Breast epithelium (tissue), 3 donors: ENCODE results near the gene GPR137C.

Source experiments
- POLR2A ChIP-seq: fragments of 450-650 bp; IDR thresholded peaks from one replicate; pipeline ENCODE4 v1.6.1; 2016; ENCODE audit warnings: antibody characterized with exemption, mild to moderate bottlenecking, moderate library complexity
- TF ChIP-seq, protein P1 (sequence below), 3 donors: fragments of 450-650 bp; IDR thresholded peaks; one replicate each; pipeline ENCODE4 v1.5.1; 2016 to 2017; ENCODE audit warnings: antibody characterized with exemption in 3 of 3, mild to moderate bottlenecking in 3 of 3, moderate library complexity in 3 of 3

DNA sequence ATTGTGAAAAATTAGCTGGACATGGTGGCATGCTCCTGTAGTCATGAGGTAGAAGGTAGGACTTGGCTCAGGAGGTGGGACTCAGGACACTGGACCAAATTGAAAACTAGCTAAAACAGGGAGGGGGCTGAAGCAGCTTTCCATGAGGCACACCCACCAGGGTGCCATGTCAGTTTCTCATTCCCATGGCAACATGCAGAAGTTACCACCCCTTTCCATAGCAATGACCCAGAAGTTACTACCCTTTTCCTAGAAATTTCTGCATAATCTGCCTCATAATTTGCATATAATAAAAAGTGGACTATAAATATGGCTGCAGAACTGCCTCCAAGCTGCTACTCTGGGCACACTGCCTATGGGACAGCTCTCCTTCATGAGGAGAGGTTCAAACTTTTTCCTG, 104.3 kb downstream of the GPR137C start:
- TF ChIP-seq, protein P1, sequence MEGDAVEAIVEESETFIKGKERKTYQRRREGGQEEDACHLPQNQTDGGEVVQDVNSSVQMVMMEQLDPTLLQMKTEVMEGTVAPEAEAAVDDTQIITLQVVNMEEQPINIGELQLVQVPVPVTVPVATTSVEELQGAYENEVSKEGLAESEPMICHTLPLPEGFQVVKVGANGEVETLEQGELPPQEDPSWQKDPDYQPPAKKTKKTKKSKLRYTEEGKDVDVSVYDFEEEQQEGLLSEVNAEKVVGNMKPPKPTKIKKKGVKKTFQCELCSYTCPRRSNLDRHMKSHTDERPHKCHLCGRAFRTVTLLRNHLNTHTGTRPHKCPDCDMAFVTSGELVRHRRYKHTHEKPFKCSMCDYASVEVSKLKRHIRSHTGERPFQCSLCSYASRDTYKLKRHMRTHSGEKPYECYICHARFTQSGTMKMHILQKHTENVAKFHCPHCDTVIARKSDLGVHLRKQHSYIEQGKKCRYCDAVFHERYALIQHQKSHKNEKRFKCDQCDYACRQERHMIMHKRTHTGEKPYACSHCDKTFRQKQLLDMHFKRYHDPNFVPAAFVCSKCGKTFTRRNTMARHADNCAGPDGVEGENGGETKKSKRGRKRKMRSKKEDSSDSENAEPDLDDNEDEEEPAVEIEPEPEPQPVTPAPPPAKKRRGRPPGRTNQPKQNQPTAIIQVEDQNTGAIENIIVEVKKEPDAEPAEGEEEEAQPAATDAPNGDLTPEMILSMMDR (IDR thresholded peaks at IDR 0.05), result no peak
- TF ChIP-seq POLR2A, result no peak
